C4-2B (cell line): Measurements from ENCODE around the gene TRPM1.

Experiments
- H3K27ac ChIP-seq: fragments of 450-650 bp; 2 replicates; pipeline ENCODE4 v1.5.1; 2017
- ZFX ChIP-seq: fragments of 450-650 bp; IDR thresholded peaks from 2 replicates; pipeline ENCODE4 v1.6.1; 2017
- TF ChIP-seq, protein P1 (sequence below): fragments of 450-650 bp; conservative IDR thresholded peaks from 2 replicates; pipeline ENCODE4 v1.5.1; 2017; ENCODE audit warnings: mild to moderate bottlenecking

The TRPM1 gene

GRCh38 chr15:30954674-30955073 is 146.9 kb downstream of the TRPM1 start:
- H3K27ac ChIP-seq = no peak overlapping the region
- no peak for TF ChIP-seq ZFX
- TF ChIP-seq, protein P1, sequence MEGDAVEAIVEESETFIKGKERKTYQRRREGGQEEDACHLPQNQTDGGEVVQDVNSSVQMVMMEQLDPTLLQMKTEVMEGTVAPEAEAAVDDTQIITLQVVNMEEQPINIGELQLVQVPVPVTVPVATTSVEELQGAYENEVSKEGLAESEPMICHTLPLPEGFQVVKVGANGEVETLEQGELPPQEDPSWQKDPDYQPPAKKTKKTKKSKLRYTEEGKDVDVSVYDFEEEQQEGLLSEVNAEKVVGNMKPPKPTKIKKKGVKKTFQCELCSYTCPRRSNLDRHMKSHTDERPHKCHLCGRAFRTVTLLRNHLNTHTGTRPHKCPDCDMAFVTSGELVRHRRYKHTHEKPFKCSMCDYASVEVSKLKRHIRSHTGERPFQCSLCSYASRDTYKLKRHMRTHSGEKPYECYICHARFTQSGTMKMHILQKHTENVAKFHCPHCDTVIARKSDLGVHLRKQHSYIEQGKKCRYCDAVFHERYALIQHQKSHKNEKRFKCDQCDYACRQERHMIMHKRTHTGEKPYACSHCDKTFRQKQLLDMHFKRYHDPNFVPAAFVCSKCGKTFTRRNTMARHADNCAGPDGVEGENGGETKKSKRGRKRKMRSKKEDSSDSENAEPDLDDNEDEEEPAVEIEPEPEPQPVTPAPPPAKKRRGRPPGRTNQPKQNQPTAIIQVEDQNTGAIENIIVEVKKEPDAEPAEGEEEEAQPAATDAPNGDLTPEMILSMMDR = no peak

DNA sequence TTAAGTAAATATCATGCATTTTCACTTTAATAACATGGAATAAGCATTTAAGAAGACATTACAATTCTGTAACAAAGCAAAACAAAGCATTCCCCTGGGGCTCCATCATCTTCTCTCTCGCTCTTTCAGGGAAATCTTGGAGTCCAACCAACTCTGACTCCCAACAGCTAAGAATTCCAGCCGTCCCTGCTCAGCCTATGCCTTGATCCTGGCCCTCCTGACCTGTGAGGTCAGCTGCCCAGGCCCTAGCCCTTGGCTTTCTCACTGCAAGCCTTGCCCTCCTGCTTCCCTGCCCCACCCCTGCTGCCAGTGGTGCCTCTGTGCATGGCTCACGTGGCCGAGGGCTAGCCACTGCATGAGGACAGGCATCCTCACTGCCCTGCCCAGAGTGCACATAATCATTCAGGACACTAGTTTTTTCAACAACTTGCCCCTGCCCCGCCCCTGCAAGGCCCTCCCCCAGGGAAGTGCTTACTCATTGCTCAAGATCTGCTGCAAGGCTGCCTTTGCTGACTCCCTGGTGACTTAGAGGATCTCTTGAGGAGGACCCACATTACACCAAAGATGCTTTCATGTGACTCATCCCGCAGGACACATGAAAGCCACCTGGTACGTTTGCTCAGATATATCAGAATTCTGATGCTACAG is 147.7 kb downstream of the TRPM1 start:
- TF ChIP-seq ZFX = no peak
- TF ChIP-seq, protein P1 = no peak
- H3K27ac ChIP-seq = no peak overlapping the region

- no peak overlapping the region for H3K27ac ChIP-seq
- TF ChIP-seq, protein P1 = no peak
- no peak for TF ChIP-seq ZFX
Measured at GRCh38 chr15:30953183-30953582, 148.3 kb downstream of the TRPM1 start.
